Brain microvascular endothelial cell (primary cell): Measurements from ENCODE around the gene PPARG.

Experiments used
- DNase-seq: peaks from one replicate; pipeline ENCODE4 v3.0.0-alpha.2; 2020
- H3K27ac ChIP-seq: fragments of 250-450 bp; sonication (Bioruptor Pico); 2 replicates; pipeline ENCODE4 v1.5.1; 2020; ENCODE audit warnings: mild to moderate bottlenecking, moderate library complexity
- H3K27me3 ChIP-seq: fragments of 250-450 bp; sonication (Bioruptor Pico); replicated peaks from 2 replicates; pipeline ENCODE4 v1.5.1; 2020; ENCODE audit warnings: mild to moderate bottlenecking
- H3K36me3 ChIP-seq: fragments of 250-450 bp; sonication (Bioruptor Pico); replicated peaks from 2 replicates; pipeline ENCODE4 v1.5.1; 2020; ENCODE audit warnings: mild to moderate bottlenecking
- H3K4me3 ChIP-seq: 2 replicates; pipeline ENCODE4 v1.5.1; 2011; ENCODE audit warnings: low read depth, mild to moderate bottlenecking, control low read depth, low read length, moderate library complexity
- CTCF ChIP-seq: IDR thresholded peaks from 2 replicates; pipeline ENCODE4 v1.5.1; 2011; ENCODE audit warnings: low read depth, mild to moderate bottlenecking, moderate library complexity, low read length, control low read depth, inconsistent platforms; ENCODE audit errors: missing control alignments
- in situ Hi-C: cut with HindIII; loops from 2 replicates; pipeline ENCODE4 v1.10.0; 2017; ENCODE audit warnings: low sequenced_read_pairs, low pct_ligation_motif_present

PPARG gene

GRCh38 chr3:12439161-12439940 is 150.5 kb downstream of the PPARG start:
- no peak for TF ChIP-seq CTCF
- in situ Hi-C loops, result no loop called here
- H3K4me3 ChIP-seq, result no peak overlapping the region
- no peaks in the 10 kb centered on the region for H3K36me3 ChIP-seq
- no peaks in the 10 kb centered on the region for H3K27me3 ChIP-seq
- H3K27ac ChIP-seq, result no peak overlapping the region
- DNase-seq, result no peak

GRCh38 chr3:12440927-12441714 is 152.3 kb downstream of the PPARG start:
- no peak overlapping the region for H3K4me3 ChIP-seq
- peak; percentile 33 for DNase-seq
- peak; percentile 2 for TF ChIP-seq CTCF
- H3K36me3 ChIP-seq, result no peaks in the 10 kb centered on the region
- in situ Hi-C loops, result no loop called here
- H3K27ac ChIP-seq, result no peak overlapping the region
- no peaks in the 10 kb centered on the region for H3K27me3 ChIP-seq

- no peaks in the 10 kb centered on the region for H3K36me3 ChIP-seq
- TF ChIP-seq CTCF, result no peak
- DNase-seq, result peak; percentile 25
- no peak overlapping the region for H3K27ac ChIP-seq
- in situ Hi-C loops, result no loop called here
- no peaks in the 10 kb centered on the region for H3K27me3 ChIP-seq
- H3K4me3 ChIP-seq, result no peak overlapping the region
Observed at GRCh38 chr3:12442654-12443501, 154.0 kb downstream of the PPARG start.

- in situ Hi-C loops, result no loop called here
- H3K27me3 ChIP-seq, result no peaks in the 10 kb centered on the region
- no peak for DNase-seq
- H3K27ac ChIP-seq, result no peak overlapping the region
- H3K4me3 ChIP-seq, result no peak overlapping the region
- no peaks in the 10 kb centered on the region for H3K36me3 ChIP-seq
- no peak for TF ChIP-seq CTCF
Observed at GRCh38 chr3:12443781-12444522, 155.1 kb downstream of the PPARG start.
